Testis (tissue), 3 donors: ENCODE measurements around the gene HSDL1. TPM values are rescaled to one million over a fixed set of nuclear protein-coding genes. Genes with fewer than 3 reads are reported as not detected.

Experiments used
- DNase-seq: peaks from one replicate; pipeline ENCODE4 v3.0.0-alpha.2; 2019
- H3K27ac ChIP-seq, 2 donors: fragments of 200-600 bp; sonication (generic); one replicate each; pipeline ENCODE4 v1.5.1; 2019
- H3K27me3 ChIP-seq: fragments of 200-600 bp; sonication (generic); one replicate; pipeline ENCODE4 v1.5.1; 2019
- H3K36me3 ChIP-seq: fragments of 200-600 bp; sonication (generic); one replicate; pipeline ENCODE4 v1.5.1; 2017; ENCODE audit warnings: low read depth; ENCODE audit errors: missing control alignments
- H3K4me1 ChIP-seq: fragments of 200-600 bp; sonication (generic); one replicate; pipeline ENCODE4 v1.5.1; 2019
- H3K4me3 ChIP-seq, 2 donors: fragments of 200-600 bp; sonication (generic); one replicate each; pipeline ENCODE4 v1.5.1; 2017 to 2019
- H3K9me3 ChIP-seq: fragments of 200-600 bp; sonication (generic); one replicate; pipeline ENCODE4 v1.5.1; 2017
- POLR2A ChIP-seq: fragments of 450-650 bp; IDR thresholded peaks from one replicate; pipeline ENCODE4 v1.6.1; 2017; ENCODE audit warnings: antibody characterized with exemption, mild to moderate bottlenecking, moderate library complexity
- WGBS, 2 donors: methylation state at CpG; one replicate each; pipeline ENCODE4 v1.1.5; 2018; 5-methylcytosine and 5-hydroxymethylcytosine counted together
- intact Hi-C: fragments of 100-400 bp; cut with DNase I; formaldehyde crosslinking; loops from one replicate; pipeline ENCODE4 v1.15.1; 2023; ENCODE audit warnings: low total_unique reads
- polyA plus RNA-seq: library from polyadenylated mRNA; stranded (reverse); fragments of 350-450 nt; fragmentation: Illumina TruSeq; extraction: RNeasy Lipid Tissue Mini Kit (QIAGEN cat#74804); gene quantifications from one replicate; pipeline ENCODE4 v1.2.3, GENCODE V29; 2014; ENCODE audit warnings: low read depth, low replicate concordance; ENCODE audit not compliant: insufficient read depth
- total RNA-seq, 2 donors: library from RNA; depleted of rRNA; stranded (reverse); fragments of >200 nt; gene quantifications; one replicate each; pipeline ENCODE4 v1.2.3, GENCODE V29; 2016
- TF ChIP-seq, protein P1 (sequence below), 3 experiments: fragments of 450-650 bp in 2 of 3; fragments of 200-600 bp in 1 of 3; sonication (generic) in 1 of 3; IDR thresholded peaks; one replicate each; pipeline ENCODE4 v1.5.1; 2016 to 2019; ENCODE audit warnings: antibody characterized with exemption in 3 of 3, mild to moderate bottlenecking in 2 of 3, moderate library complexity in 1 of 3

The HSDL1 gene
- total and polyA plus RNA-seq, 3 donors from 2014 or later: 29.0 to 37.9 (median 31.3) TPM

DNA sequence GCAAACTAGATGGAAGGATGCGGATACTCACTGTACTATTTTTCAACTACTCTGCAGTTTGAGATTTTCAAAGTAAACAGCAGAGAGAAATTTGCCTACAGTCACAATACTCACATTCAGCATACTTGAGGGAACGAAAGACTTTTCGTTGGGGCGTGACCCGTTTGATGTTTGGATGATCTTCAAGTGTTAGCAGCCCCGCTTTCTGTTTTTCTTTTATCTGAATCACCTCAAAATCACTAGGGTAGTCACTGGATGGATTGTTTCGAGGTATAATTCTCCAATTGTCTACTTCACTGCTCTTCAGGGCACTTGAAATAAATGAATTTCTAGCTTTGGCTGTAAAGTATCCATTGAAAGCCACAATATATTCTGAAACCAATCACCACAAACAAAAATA is 46.0 kb downstream of the HSDL1 start:
- Histone ChIP-seq H3K27ac (no peak overlapping the region), H3K27me3 (no peaks in the 10 kb centered on the region), H3K4me1 (no peaks in the 10 kb centered on the region), H3K36me3 (no peaks in the 10 kb centered on the region), H3K9me3 (no peaks in the 10 kb centered on the region), H3K4me3 (no peak overlapping the region)
- 93 to 94% methylated on average over 7 of the region's 7 CpGs for WGBS, 2 donors
- TF ChIP-seq, protein P1, sequence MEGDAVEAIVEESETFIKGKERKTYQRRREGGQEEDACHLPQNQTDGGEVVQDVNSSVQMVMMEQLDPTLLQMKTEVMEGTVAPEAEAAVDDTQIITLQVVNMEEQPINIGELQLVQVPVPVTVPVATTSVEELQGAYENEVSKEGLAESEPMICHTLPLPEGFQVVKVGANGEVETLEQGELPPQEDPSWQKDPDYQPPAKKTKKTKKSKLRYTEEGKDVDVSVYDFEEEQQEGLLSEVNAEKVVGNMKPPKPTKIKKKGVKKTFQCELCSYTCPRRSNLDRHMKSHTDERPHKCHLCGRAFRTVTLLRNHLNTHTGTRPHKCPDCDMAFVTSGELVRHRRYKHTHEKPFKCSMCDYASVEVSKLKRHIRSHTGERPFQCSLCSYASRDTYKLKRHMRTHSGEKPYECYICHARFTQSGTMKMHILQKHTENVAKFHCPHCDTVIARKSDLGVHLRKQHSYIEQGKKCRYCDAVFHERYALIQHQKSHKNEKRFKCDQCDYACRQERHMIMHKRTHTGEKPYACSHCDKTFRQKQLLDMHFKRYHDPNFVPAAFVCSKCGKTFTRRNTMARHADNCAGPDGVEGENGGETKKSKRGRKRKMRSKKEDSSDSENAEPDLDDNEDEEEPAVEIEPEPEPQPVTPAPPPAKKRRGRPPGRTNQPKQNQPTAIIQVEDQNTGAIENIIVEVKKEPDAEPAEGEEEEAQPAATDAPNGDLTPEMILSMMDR (IDR thresholded peaks at IDR 0.05): no peak
- TF ChIP-seq POLR2A: no peak
- intact Hi-C loops: no loop called here
- no peak for DNase-seq

DNA sequence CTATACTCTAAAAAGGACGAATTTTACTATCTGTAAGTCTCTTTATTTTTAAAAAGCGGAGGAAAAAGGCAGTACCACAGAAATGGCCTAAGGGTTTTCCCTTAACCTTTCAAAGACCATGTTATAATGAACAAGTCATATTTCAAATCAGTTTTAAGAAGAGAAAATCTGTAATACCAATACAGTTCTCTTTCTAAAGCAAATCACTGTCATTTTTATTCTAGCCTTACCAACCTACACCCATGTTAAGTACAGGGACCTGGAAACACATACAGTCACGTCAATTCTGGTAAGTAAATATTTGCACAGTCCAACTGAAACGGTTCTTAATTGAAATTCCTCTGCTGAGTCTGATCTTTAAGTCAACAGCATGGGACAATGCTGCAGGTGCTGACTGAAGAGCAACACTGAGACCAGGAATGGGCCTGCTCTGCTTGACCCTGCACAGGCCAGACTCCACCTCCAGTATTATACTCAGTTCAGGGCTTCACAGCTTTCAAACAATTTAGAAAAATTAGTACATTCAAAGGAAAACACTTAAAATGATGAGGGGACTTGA is 48.5 kb downstream of the HSDL1 start:
- Histone ChIP-seq H3K36me3 (no peaks in the 10 kb centered on the region), H3K4me1 (no peaks in the 10 kb centered on the region), H3K27ac (no peak overlapping the region), H3K4me3 (no peak overlapping the region), H3K27me3 (no peaks in the 10 kb centered on the region), H3K9me3 (no peaks in the 10 kb centered on the region)
- WGBS, 2 donors: 74 to 82% methylated on average over 4 of the region's 4 CpGs
- no peak for TF ChIP-seq POLR2A
- TF ChIP-seq, protein P1 (IDR thresholded peaks at IDR 0.05): no peak
- no peak for DNase-seq
- intact Hi-C loops: no loop called here

DNA sequence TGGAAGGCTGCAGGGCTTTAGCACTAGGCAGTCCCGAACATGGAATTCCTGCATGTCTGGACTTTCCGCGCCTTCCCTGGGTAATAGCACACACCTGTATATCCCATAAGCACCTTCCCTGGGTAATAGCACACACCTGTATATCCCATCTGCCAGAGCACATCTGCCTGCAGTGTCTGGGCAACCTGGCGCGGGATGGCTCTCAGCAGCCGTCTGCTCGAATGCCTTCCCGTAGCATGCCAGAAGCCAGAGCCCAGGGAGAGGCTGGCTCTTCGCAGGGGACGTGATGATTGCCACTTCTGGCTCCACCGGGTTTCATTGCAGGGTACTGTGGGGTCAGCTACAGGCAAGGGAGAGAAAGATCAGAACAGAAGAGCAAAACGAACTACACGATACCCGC is 49.5 kb downstream of the HSDL1 start:
- Histone ChIP-seq H3K4me1 (no peaks in the 10 kb centered on the region), H3K9me3 (no peaks in the 10 kb centered on the region), H3K27ac (no peak overlapping the region), H3K4me3 (no peak overlapping the region), H3K36me3 (no peaks in the 10 kb centered on the region), H3K27me3 (no peaks in the 10 kb centered on the region)
- no peak for TF ChIP-seq POLR2A
- TF ChIP-seq, protein P1 (IDR thresholded peaks at IDR 0.05): no peak
- WGBS, 2 donors: 93 to 94% methylated on average over 10 to 14 of the region's 14 CpGs
- intact Hi-C loops: no loop called here
- no peak for DNase-seq

DNA sequence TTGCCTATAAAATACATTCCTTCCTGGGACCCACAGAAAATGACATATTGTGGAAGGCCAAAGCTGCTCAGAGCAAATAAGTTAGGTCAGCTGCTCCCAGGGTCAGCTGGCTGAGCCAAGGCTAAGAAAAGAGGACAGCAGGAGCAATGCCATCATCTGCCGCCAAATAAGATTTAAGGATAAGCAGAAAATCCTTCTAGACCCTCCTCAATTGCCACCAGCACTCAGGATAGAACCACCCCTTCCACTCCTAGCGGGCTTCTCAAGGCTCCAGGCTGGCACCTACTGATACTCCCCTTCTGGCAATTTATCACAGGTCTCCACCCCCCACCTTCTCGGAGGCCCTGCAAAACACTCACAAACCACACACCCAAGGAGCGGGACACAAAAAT is 51.1 kb downstream of the HSDL1 start:
- no peaks in the 10 kb centered on the region for H3K4me1 ChIP-seq
- DNase-seq: no peak
- no peak for TF ChIP-seq POLR2A
- TF ChIP-seq, protein P1 (IDR thresholded peaks at IDR 0.05): no peak
- intact Hi-C loops: no loop called here
- WGBS, 2 donors: 82 to 88% methylated on average over 3 to 4 of the region's 4 CpGs
- H3K4me3 ChIP-seq: no peak overlapping the region
- H3K27ac ChIP-seq: no peak overlapping the region
- no peaks in the 10 kb centered on the region for H3K9me3 ChIP-seq
- H3K27me3 ChIP-seq: no peaks in the 10 kb centered on the region
- H3K36me3 ChIP-seq: no peaks in the 10 kb centered on the region

DNA sequence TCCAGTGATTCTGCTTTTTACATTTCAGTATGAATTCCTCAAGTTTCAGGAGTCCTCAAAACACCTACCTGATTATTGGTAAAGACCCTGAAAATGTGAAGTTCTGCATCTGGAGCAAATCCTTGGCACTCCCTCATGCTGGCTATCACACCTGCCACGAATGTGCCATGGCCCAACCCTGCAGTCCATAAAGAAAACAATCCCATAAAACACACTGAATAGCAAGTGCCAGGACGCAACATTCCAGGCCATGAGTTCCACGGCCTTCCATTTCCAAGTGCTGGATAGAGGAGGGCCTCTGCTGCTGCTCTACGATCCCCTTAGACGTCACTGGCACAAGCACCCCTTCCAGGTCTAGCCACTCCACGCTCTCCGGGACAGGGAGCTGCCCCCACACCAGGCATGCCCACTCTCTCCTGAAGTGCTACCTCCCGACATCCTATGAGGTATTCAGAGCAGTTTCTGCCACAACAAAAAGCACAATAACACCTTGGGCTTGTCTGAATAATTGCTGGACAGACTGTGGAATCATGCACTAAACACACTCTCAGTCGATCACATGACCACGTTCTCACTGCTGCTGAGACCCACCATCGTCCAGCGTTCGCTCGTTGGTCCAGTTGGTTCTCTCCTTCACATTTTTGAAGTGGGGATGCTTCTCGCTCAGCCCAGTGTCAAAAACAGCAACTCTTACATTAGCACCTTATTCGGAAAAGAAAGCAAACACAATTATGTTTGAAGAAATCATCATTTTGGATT is 51.7 kb downstream of the HSDL1 start:
- WGBS, 2 donors: 88 to 91% methylated on average over 16 of the region's 16 CpGs
- Histone ChIP-seq H3K27ac (no peak overlapping the region), H3K36me3 (no peaks in the 10 kb centered on the region)

More for the DNA sequence above, 51.7 kb downstream of the HSDL1 start:
- Histone ChIP-seq H3K4me1 (no peaks in the 10 kb centered on the region), H3K9me3 (no peaks in the 10 kb centered on the region), H3K27me3 (no peaks in the 10 kb centered on the region), H3K4me3 (no peak overlapping the region)
- TF ChIP-seq, protein P1 (IDR thresholded peaks at IDR 0.05): no peak
- TF ChIP-seq POLR2A: no peak
- intact Hi-C loops: no loop called here
- no peak for DNase-seq
